Left ventricle myocardium inferior (tissue), 1 donor: ENCODE data around the gene KANK2. TPM values are rescaled to one million over a fixed set of nuclear protein-coding genes. Genes with fewer than 3 reads are reported as not detected.

Experiments
- DNase-seq: peaks from one replicate; pipeline ENCODE4 v3.0.0-alpha.2; 2020
- H3K27ac ChIP-seq: fragments of 200-600 bp; replicated peaks from 2 replicates; pipeline ENCODE4 v1.8.0; 2021
- H3K27me3 ChIP-seq: fragments of 200-600 bp; 2 replicates; pipeline ENCODE4 v1.8.0; 2021; ENCODE audit warnings: low read depth
- H3K36me3 ChIP-seq: fragments of 200-600 bp; 2 replicates; pipeline ENCODE4 v1.8.0; 2021
- H3K4me1 ChIP-seq: fragments of 200-600 bp; 2 replicates; pipeline ENCODE4 v1.8.0; 2021
- H3K4me3 ChIP-seq: fragments of 200-600 bp; 2 replicates; pipeline ENCODE4 v1.8.0; 2021; ENCODE audit warnings: mild to moderate bottlenecking, moderate library complexity
- H3K9me3 ChIP-seq: fragments of 200-600 bp; replicated peaks from 2 replicates; pipeline ENCODE4 v1.8.0; 2021
- intact Hi-C: fragments of 100-400 bp; cut with micrococcal nuclease; formaldehyde crosslinking; loops from one replicate; pipeline ENCODE4 v1.11.0; 2022
- total RNA-seq: library from RNA; stranded (reverse); fragmentation: NEBNext Ultra II Directional; extraction: Animal tissue kit (Norgen Biotek cat#: 25700); gene quantifications from one replicate; pipeline ENCODE4 v1.2.1, GENCODE V29; 2021
- TF ChIP-seq, protein P1 (sequence below): fragments of 200-600 bp; IDR thresholded peaks from 2 replicates; pipeline ENCODE4 v1.8.0; 2021; ENCODE audit warnings: antibody characterized with exemption, mild to moderate bottlenecking, borderline replicate concordance
- donor health status: DM: no; HTN: yes; CAD: no; lungs with severe emphysema.

The KANK2 gene
- total RNA-seq, 1 donor from 2014 or later = 326 TPM

DNA sequence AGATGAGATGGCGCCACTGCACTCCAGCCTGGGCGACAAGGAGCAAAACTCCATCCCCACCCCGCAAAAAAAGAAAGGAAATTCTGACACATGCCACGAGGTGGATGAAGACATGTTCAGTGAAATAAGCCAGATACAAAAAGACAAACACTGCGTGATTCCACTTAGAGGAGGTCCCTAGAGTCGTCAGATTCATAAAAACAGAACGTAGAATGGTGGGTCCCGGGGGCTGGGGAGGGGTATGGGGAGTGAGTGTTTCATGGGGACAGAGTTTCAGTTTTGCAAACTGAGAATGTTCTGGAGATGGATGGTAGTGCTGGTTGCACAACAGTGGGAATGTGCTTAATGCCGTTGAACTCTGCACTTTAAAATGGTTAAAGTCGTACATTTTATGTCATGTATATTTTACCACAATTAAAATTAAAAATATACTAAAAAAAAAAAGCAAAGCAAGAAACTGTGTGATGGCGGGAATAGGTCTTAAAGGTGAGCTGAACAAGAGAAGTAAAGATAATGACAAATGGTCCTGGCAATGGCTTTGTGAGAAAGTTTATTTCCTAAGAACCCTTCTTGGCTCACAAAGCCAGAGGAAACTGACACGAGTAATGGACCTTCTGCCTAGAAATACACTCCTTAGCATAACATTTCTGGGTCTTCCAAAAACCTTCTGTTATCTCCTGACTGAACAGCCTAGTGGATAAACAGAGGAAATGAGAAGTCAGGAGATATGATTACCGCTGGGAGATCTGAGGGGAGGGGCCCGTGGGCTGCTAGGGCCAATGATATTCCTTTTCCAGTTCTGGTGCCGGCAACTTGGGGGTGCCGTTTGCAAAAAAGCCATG lies 37.5 kb downstream of the KANK2 start:
- intact Hi-C loops = no loop called here
- peaks cover 14% of the 10 kb centered on the region for H3K36me3 ChIP-seq
- no peak for DNase-seq
- peaks cover 12% of the 10 kb centered on the region for H3K9me3 ChIP-seq
- TF ChIP-seq, protein P1, sequence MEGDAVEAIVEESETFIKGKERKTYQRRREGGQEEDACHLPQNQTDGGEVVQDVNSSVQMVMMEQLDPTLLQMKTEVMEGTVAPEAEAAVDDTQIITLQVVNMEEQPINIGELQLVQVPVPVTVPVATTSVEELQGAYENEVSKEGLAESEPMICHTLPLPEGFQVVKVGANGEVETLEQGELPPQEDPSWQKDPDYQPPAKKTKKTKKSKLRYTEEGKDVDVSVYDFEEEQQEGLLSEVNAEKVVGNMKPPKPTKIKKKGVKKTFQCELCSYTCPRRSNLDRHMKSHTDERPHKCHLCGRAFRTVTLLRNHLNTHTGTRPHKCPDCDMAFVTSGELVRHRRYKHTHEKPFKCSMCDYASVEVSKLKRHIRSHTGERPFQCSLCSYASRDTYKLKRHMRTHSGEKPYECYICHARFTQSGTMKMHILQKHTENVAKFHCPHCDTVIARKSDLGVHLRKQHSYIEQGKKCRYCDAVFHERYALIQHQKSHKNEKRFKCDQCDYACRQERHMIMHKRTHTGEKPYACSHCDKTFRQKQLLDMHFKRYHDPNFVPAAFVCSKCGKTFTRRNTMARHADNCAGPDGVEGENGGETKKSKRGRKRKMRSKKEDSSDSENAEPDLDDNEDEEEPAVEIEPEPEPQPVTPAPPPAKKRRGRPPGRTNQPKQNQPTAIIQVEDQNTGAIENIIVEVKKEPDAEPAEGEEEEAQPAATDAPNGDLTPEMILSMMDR = peak; percentile 26
- no peaks in the 10 kb centered on the region for H3K27me3 ChIP-seq
- peak overlapping the region; percentile 89 for H3K27ac ChIP-seq
- H3K4me1 ChIP-seq = peaks cover 64% of the 10 kb centered on the region
- H3K4me3 ChIP-seq = no peak overlapping the region

DNA sequence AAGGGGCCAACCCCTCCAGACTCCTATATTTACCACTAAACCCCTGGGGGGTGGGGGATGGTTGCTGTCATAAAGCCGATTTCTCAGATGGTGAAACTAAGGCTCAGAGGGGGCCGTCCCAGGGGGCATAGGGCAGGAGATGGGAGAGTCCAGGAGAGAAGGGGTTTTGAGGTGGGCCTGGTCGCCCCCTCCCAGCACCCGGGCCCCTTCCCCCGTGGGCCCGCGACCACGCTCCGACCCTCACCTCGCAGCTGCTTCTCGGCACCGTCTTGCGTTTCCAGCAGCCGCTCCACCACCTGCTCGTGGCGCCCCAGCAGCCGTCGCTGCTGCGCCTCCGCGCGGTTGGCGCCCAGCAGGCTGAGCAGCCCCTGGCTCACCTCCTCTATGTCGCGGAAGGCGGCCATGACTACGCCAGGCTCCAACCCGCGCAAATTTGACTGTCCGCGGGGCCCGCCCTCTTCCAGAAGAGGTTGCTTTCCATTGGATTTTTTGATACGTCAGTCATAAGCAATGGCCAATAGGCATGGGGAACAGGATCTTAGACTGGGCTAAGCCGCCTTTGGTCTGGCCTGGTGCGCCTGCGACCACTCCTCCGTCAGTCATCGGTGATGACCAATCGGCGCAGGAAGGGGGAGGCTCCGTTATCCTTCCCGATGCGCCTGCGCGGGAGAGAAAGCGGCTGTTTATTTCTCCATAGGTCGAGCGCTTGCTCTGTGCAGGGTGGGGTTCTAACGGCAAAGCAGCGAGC lies 41.8 kb downstream of the KANK2 start, which contains the start of gene SPC24:
TSS of gene SPC24 (minus strand) at position 410 of the 748 bp plus-strand sequence. CDS start at position 404, 6 bp downstream.
- peaks cover 5% of the 10 kb centered on the region for H3K9me3 ChIP-seq
- intact Hi-C loops = no loop called here
- TF ChIP-seq, protein P1 = no peak

DNA sequence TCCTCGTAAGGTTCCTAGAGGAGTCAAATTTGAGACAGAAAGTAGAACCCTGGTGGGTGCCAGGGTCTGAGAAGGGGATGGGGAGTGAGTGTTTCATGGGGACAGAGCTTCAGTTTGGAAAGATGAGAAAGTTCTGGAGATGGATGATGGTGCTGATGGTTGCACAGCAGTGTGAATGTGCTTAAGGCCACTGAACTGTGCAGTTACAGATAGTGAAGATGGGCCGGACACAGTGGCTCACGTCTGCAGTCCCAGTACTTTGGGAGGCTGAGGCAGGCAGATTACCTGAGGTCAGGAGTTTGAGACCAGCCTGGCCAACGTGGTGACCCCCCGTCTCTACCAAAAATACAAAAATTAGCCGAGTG lies 42.7 kb downstream of the KANK2 start:
- intact Hi-C loops = no loop called here
- Histone ChIP-seq H3K4me3 (no peak overlapping the region), H3K9me3 (no peaks in the 10 kb centered on the region), H3K4me1 (peaks cover 63% of the 10 kb centered on the region), H3K27ac (no peak overlapping the region), H3K36me3 (no peaks in the 10 kb centered on the region), H3K27me3 (no peaks in the 10 kb centered on the region)
- TF ChIP-seq, protein P1 = no peak
- no peak for DNase-seq

More for the DNA sequence above, 41.8 kb downstream of the KANK2 start, which contains the start of gene SPC24:
- H3K4me3 ChIP-seq = peak within 1 kb of the TSS; percentile 69
- peak within 1 kb of the TSS; percentile 89 for H3K27ac ChIP-seq
- no peaks in the 10 kb centered on the region for H3K27me3 ChIP-seq
- H3K4me1 ChIP-seq = peaks cover 70% of the 10 kb centered on the region
- DNase-seq = peak; percentile 94
- no peaks in the 10 kb centered on the region for H3K36me3 ChIP-seq

DNA sequence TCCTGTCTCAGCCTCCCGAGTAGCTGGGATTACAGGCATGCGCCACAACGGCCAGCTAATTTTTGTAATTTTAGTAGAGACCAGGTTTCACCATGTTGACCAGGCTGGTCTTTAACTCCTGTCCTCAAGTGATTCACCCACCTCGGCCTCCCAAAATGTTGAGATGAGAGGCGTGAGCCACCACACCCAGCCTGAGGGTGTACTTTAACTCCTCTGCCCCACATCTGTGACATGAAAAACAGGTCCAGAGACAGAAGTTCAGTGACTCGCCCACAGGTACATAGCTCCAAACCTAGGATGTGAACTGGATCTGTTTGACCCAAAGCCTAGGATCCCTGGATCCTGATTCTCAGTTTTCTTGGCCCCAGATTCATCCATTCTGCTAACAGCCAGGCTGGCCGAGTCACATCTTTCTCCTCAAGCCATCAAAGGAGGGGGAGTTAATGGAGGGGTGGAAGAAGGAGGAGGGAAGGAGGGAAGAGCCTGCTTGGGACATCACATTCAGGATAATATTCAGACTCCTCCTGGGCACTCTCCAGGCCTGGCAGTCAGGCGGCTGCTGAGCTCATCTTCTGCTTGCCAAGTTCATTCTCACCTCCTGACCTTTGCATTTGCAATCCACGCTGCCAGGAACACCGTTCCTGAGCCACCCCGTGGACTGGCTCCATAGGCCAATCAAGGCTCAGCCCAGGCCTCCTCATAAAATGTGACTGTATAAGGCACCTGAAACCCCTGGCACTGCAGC lies 44.9 kb downstream of the KANK2 start:
- H3K36me3 ChIP-seq = no peaks in the 10 kb centered on the region
- peaks cover 45% of the 10 kb centered on the region for H3K4me1 ChIP-seq
- DNase-seq = peak; percentile 72
- H3K9me3 ChIP-seq = no peaks in the 10 kb centered on the region
- H3K4me3 ChIP-seq = no peak overlapping the region
- intact Hi-C loops = no loop called here
- H3K27me3 ChIP-seq = no peaks in the 10 kb centered on the region
- TF ChIP-seq, protein P1 = no peak
- peak overlapping the region; percentile 86 for H3K27ac ChIP-seq

DNA sequence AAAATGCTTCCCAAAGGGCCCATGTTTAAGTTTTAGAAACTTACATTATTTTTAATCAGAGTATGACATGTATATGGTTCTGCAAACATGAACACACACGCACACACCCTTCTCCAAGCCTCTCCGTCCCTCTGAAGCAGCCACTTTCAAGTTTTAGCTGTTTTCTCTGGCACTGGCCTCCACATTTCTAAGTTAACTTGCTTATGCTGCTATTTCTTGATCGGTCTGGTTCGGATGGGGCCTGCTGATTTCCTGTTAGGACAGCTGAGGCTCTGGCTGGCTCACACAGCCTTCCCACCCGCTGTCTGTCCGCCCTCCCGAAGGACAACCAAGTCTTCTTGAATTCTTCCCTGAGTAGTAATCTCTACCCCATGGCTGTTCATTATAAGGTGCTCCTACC lies 46.2 kb downstream of the KANK2 start:
- Histone ChIP-seq H3K9me3 (no peaks in the 10 kb centered on the region), H3K27me3 (no peaks in the 10 kb centered on the region), H3K36me3 (no peaks in the 10 kb centered on the region), H3K27ac (peak overlapping the region; percentile 86), H3K4me3 (no peak overlapping the region), H3K4me1 (peaks cover 36% of the 10 kb centered on the region)
- intact Hi-C loops = no loop called here
- DNase-seq = peak; percentile 44
- TF ChIP-seq, protein P1 = no peak
